Mammary epithelial cell (primary cell): ENCODE data around the gene SLC26A9.

ENCODE experiments used
- EZH2 ChIP-seq: IDR thresholded peaks from 2 replicates; pipeline ENCODE4 v1.6.1; 2012; ENCODE audit warnings: low read length, inconsistent platforms, borderline replicate concordance
- TF ChIP-seq, protein P1 (sequence below), 2 donors: IDR thresholded peaks in 1 of 2; conservative IDR thresholded peaks in 1 of 2; 2 replicates each; pipeline ENCODE4 v1.5.1; 2011 to 2012; ENCODE audit warnings: inconsistent platforms in 2 of 2, low read length in 2 of 2, mild to moderate bottlenecking in 2 of 2, control low read depth in 1 of 2, low read depth in 1 of 2; ENCODE audit not compliant: insufficient read depth in 1 of 2; ENCODE audit errors: extremely low read depth in 1 of 2

DNA sequence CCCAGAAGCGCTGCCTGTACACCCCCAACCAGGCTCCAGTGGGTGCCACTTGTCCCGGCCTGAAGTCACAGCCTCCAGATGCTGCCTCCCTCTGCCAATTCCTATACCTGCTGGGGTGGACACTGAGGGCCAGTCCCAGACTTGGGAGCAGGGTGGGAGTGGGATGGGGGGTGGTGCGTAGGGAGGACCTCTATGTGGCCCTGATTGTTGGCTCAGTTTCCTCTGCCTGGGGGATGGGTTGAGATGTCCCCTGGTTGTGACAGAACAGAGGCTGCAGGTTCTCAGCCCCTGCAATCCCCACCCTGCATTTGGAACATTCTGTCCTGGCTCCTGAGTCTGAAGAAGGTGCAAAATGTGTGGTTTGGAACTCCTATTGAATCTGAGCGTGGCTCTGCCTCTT, 32.8 kb upstream of the SLC26A9 start:
- TF ChIP-seq, protein P1, sequence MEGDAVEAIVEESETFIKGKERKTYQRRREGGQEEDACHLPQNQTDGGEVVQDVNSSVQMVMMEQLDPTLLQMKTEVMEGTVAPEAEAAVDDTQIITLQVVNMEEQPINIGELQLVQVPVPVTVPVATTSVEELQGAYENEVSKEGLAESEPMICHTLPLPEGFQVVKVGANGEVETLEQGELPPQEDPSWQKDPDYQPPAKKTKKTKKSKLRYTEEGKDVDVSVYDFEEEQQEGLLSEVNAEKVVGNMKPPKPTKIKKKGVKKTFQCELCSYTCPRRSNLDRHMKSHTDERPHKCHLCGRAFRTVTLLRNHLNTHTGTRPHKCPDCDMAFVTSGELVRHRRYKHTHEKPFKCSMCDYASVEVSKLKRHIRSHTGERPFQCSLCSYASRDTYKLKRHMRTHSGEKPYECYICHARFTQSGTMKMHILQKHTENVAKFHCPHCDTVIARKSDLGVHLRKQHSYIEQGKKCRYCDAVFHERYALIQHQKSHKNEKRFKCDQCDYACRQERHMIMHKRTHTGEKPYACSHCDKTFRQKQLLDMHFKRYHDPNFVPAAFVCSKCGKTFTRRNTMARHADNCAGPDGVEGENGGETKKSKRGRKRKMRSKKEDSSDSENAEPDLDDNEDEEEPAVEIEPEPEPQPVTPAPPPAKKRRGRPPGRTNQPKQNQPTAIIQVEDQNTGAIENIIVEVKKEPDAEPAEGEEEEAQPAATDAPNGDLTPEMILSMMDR (conservative IDR thresholded peaks at IDR 0.05 in 1 of 2, IDR thresholded peaks at IDR 0.05 in 1 of 2; ENCODE audit: extremely low read depth in 1 of 2, insufficient read depth in 1 of 2, low read depth in 1 of 2, low read length in 2 of 2): no peak
- no peak for TF ChIP-seq EZH2
